H1 (cell line): ENCODE measurements around the gene PLK5. TPM values are rescaled to one million over a fixed set of nuclear protein-coding genes. Genes with fewer than 3 reads are reported as not detected.

Source experiments
- CTCF ChIA-PET: fragments of 300-600 bp; sonication (Branson Sonifier 250); formaldehyde crosslinking; loops from one replicate; lab custom pipeline; 2021; ENCODE audit not compliant: partially characterized antibody; lab: Charles Lee
- POLR2A ChIA-PET: fragments of 300-600 bp; sonication (Branson Sonifier 250); formaldehyde crosslinking; loops from one replicate; lab custom pipeline; 2021; ENCODE audit warnings: inconsistent platforms; ENCODE audit not compliant: partially characterized antibody; lab: Charles Lee
- DNase-seq, 2 experiments: peaks; one replicate each; pipeline versions ENCODE4 v3.0.0 to v3.0.0-alpha.2; 2010 to 2022; ENCODE audit warnings: low spot score in 2 of 2, low read depth in 1 of 2, mixed read lengths in 1 of 2
- FAIRE-seq: peaks from 2 replicates; lab custom pipeline; 2011; peaks lifted over from hg19 to GRCh38; lab: Jason Lieb, UNC
- H2AFZ ChIP-seq: 2 replicates; pipeline ENCODE4 v1.8.1; 2012; ENCODE audit warnings: low read length, inconsistent platforms
- H2AK5ac ChIP-seq: 2 replicates; pipeline ENCODE4 v1.6.1; 2013; ENCODE audit warnings: low read depth, low read length
- H2BK120ac ChIP-seq: replicated peaks from 2 replicates; pipeline ENCODE3; 2013; ENCODE audit warnings: low read depth, low read length, inconsistent platforms
- H2BK12ac ChIP-seq: 2 replicates; pipeline ENCODE4 v1.6.1; 2013; ENCODE audit warnings: low read depth, low read length
- H2BK15ac ChIP-seq: 2 replicates; pipeline ENCODE4 v1.6.1; 2013; ENCODE audit warnings: low read length
- H2BK20ac ChIP-seq: 2 replicates; pipeline ENCODE4 v1.6.1; 2013; ENCODE audit warnings: low read length
- H2BK5ac ChIP-seq: 2 replicates; pipeline ENCODE4 v1.6.1; 2013; ENCODE audit warnings: low read depth, low read length
- H3K14ac ChIP-seq: 2 replicates; pipeline ENCODE4 v1.6.1; 2013; ENCODE audit warnings: inconsistent platforms; ENCODE audit not compliant: insufficient read length
- H3K18ac ChIP-seq: 2 replicates; pipeline ENCODE4 v1.6.1; 2013; ENCODE audit warnings: low read length; ENCODE audit errors: extremely low read depth
- H3K23ac ChIP-seq: 2 replicates; pipeline ENCODE4 v1.6.1; 2013; ENCODE audit warnings: inconsistent platforms; ENCODE audit not compliant: insufficient read length
- H3K23me2 ChIP-seq: 2 replicates; pipeline ENCODE4 v1.6.1; 2013; ENCODE audit warnings: low read depth, low read length
- H3K27ac ChIP-seq: 2 replicates; pipeline ENCODE4 v1.6.1; 2011; ENCODE audit warnings: low read depth, low read length, inconsistent platforms
- H3K27me3 ChIP-seq, 4 experiments: replicated peaks in 1 of 4; 1 replicate in 1 of 4; 2 replicates in 3 of 4; pipeline versions ENCODE4 v1.6.1 to v1.8.1; 2011 to 2013; ENCODE audit warnings: low read length in 3 of 4, mild to moderate bottlenecking in 3 of 4, inconsistent platforms in 2 of 4, mixed read lengths in 2 of 4, moderate library complexity in 1 of 4; ENCODE audit not compliant: control insufficient read depth in 3 of 4, insufficient read depth in 3 of 4; ENCODE audit errors: extremely low read depth in 1 of 4
- H3K36me3 ChIP-seq, 4 experiments: 2 replicates each; pipeline versions ENCODE4 v1.6.1 to v1.8.1; 2011 to 2013; ENCODE audit warnings: mild to moderate bottlenecking in 4 of 4, low read length in 3 of 4, moderate library complexity in 2 of 4, control low read depth in 1 of 4, inconsistent platforms in 1 of 4; ENCODE audit not compliant: insufficient read depth in 4 of 4, control insufficient read depth in 2 of 4
- H3K4ac ChIP-seq: replicated peaks from 2 replicates; pipeline ENCODE3; 2013; ENCODE audit warnings: low read length, low read depth, mixed read lengths, inconsistent platforms; ENCODE audit not compliant: insufficient read length
- H3K4me1 ChIP-seq, 4 experiments: replicated peaks in 1 of 4; 1 replicate in 1 of 4; 2 replicates in 3 of 4; pipeline versions ENCODE4 v1.6.1 to v1.8.1; 2011 to 2013; ENCODE audit warnings: low read length in 3 of 4, inconsistent platforms in 2 of 4, mixed read lengths in 1 of 4; ENCODE audit not compliant: insufficient read depth in 4 of 4, control insufficient read depth in 3 of 4
- H3K4me2 ChIP-seq, 2 experiments: 2 replicates each; pipeline versions ENCODE4 v1.6.1 to v1.8.1; 2011 to 2013; ENCODE audit warnings: low read depth in 2 of 2, low read length in 2 of 2, control low read depth in 1 of 2, inconsistent platforms in 1 of 2, mild to moderate bottlenecking in 1 of 2; ENCODE audit not compliant: insufficient read depth in 1 of 2
- H3K4me3 ChIP-seq, 4 experiments: fragments of 200-600, 300-600 bp in 1 of 4; sonication (generic), shearing (Covaris generic), sonication (Bioruptor Twin) in 1 of 4; 2 replicates each; pipeline versions ENCODE4 v1.5.1 to v1.8.1; 2011 to 2016; ENCODE audit warnings: low read length in 4 of 4, low read depth in 3 of 4, control low read depth in 2 of 4, inconsistent platforms in 2 of 4, mild to moderate bottlenecking in 2 of 4, mixed read lengths in 1 of 4, moderate library complexity in 1 of 4; ENCODE audit not compliant: insufficient read depth in 2 of 4; ENCODE audit errors: extremely low read depth in 1 of 4
- H3K56ac ChIP-seq: replicated peaks from 2 replicates; pipeline ENCODE3; 2013; ENCODE audit warnings: low read depth, mild to moderate bottlenecking, mixed read lengths, low read length, inconsistent platforms; ENCODE audit not compliant: insufficient read length
- H3K79me1 ChIP-seq: 2 replicates; pipeline ENCODE4 v1.6.1; 2013; ENCODE audit warnings: low read depth, low read length, control low read depth
- H3K79me2 ChIP-seq, 2 experiments: 2 replicates each; pipeline versions ENCODE4 v1.6.1 to v1.8.1; 2012 to 2013; ENCODE audit warnings: low read length in 2 of 2, mild to moderate bottlenecking in 2 of 2, inconsistent platforms in 1 of 2; ENCODE audit not compliant: insufficient read depth in 2 of 2, control insufficient read depth in 1 of 2
- H3K9ac ChIP-seq, 4 experiments: replicated peaks in 1 of 4; 1 replicate in 1 of 4; 2 replicates in 3 of 4; pipeline versions ENCODE4 v1.6.1 to v1.8.1; 2011 to 2013; ENCODE audit warnings: low read depth in 3 of 4, low read length in 3 of 4, control low read depth in 2 of 4, mild to moderate bottlenecking in 2 of 4, moderate library complexity in 2 of 4, inconsistent platforms in 1 of 4; ENCODE audit errors: extremely low read depth in 1 of 4
- H3K9me3 ChIP-seq, 2 experiments: 2 replicates each; pipeline versions ENCODE4 v1.6.1 to v1.8.1; 2012 to 2013; ENCODE audit warnings: mild to moderate bottlenecking in 2 of 2, moderate library complexity in 2 of 2, control low read depth in 1 of 2, inconsistent platforms in 1 of 2, low read depth in 1 of 2, low read length in 1 of 2, mixed read lengths in 1 of 2; ENCODE audit not compliant: insufficient read depth in 2 of 2
- H4K20me1 ChIP-seq, 2 experiments: replicated peaks in 1 of 2; 2 replicates each; pipeline versions ENCODE3 to v1.8.1; 2011 to 2013; ENCODE audit warnings: inconsistent platforms in 2 of 2, low read length in 2 of 2, mild to moderate bottlenecking in 1 of 2; ENCODE audit not compliant: insufficient read depth in 2 of 2, control insufficient read depth in 1 of 2
- H4K5ac ChIP-seq: 2 replicates; pipeline ENCODE4 v1.6.1; 2013; ENCODE audit warnings: low read length, low read depth, mixed read lengths, inconsistent platforms; ENCODE audit not compliant: insufficient read length
- H4K8ac ChIP-seq: 2 replicates; pipeline ENCODE4 v1.8.0; 2013; ENCODE audit warnings: mild to moderate bottlenecking, moderate library complexity, low read length, inconsistent platforms; ENCODE audit not compliant: insufficient read depth; ENCODE audit errors: extremely low read depth
- H4K91ac ChIP-seq: replicated peaks from 2 replicates; pipeline ENCODE3; 2013; ENCODE audit warnings: low read length, mixed read lengths, inconsistent platforms; ENCODE audit not compliant: insufficient read length
- BACH1 ChIP-seq: IDR thresholded peaks from 2 replicates; pipeline ENCODE4 v1.6.1; 2012; ENCODE audit warnings: low read length, improper control_type of control experiment
- CBX8 ChIP-seq: fragments of 300-800, 300-1000 bp; sonication (generic); IDR thresholded peaks from 2 replicates; pipeline ENCODE4 v1.7.1; 2016; ENCODE audit warnings: low read depth, low read length, borderline replicate concordance
- EGR1 ChIP-seq: IDR thresholded peaks from 2 replicates; pipeline ENCODE4 v1.6.1; 2011; ENCODE audit warnings: low read depth, low read length, borderline replicate concordance
- EP300 ChIP-seq, 2 experiments: IDR thresholded peaks; 1 replicate in 1 of 2; 2 replicates in 1 of 2; pipeline ENCODE4 v1.6.1; 2011 to 2012; ENCODE audit warnings: low read depth in 2 of 2, low read length in 2 of 2, mild to moderate bottlenecking in 2 of 2, borderline replicate concordance in 1 of 2, inconsistent platforms in 1 of 2, moderate library complexity in 1 of 2
- EZH2 ChIP-seq: fragments of 200-600 bp; sonication (generic); IDR thresholded peaks from 2 replicates; pipeline ENCODE4 v1.7.1; 2012; ENCODE audit warnings: low read depth, mild to moderate bottlenecking, moderate library complexity, low read length, inconsistent platforms; ENCODE audit not compliant: severe bottlenecking
- GABPA ChIP-seq: IDR thresholded peaks from 2 replicates; pipeline ENCODE4 v1.6.1; 2011; ENCODE audit warnings: mild to moderate bottlenecking, low read length, moderate library complexity, borderline replicate concordance; ENCODE audit not compliant: insufficient read depth
- GTF2F1 ChIP-seq: IDR thresholded peaks from 2 replicates; pipeline ENCODE4 v1.6.1; 2012; ENCODE audit warnings: low read depth, low read length, improper control_type of control experiment, borderline replicate concordance
- HDAC6 ChIP-seq: IDR thresholded peaks from one replicate; pipeline ENCODE4 v1.7.1; 2012; ENCODE audit warnings: low read depth, mild to moderate bottlenecking, inconsistent platforms, low read length, moderate library complexity
- JUND ChIP-seq: IDR thresholded peaks from 2 replicates; pipeline ENCODE4 v1.6.1; 2011; ENCODE audit warnings: mild to moderate bottlenecking, improper control_type of control experiment, low read length
- KDM4A ChIP-seq: IDR thresholded peaks from one replicate; pipeline ENCODE4 v1.7.1; 2012; ENCODE audit warnings: low read depth, mild to moderate bottlenecking, moderate library complexity, low read length, inconsistent platforms; ENCODE audit not compliant: severe bottlenecking
- POU5F1 ChIP-seq: IDR thresholded peaks from 2 replicates; pipeline ENCODE4 v1.6.1; 2011; ENCODE audit warnings: low read depth, mild to moderate bottlenecking, low read length, moderate library complexity
- SIRT6 ChIP-seq: IDR thresholded peaks from one replicate; pipeline ENCODE4 v1.7.1; 2012; ENCODE audit warnings: low read length, inconsistent platforms
- TAF1 ChIP-seq: IDR thresholded peaks from 2 replicates; pipeline ENCODE4 v1.6.1; 2011; ENCODE audit warnings: mild to moderate bottlenecking, low read depth, low read length
- TBP ChIP-seq: IDR thresholded peaks from 2 replicates; pipeline ENCODE4 v1.6.1; 2011; ENCODE audit warnings: low read depth, low read length, improper control_type of control experiment
- TCF12 ChIP-seq: IDR thresholded peaks from 2 replicates; pipeline ENCODE4 v1.6.1; 2011; ENCODE audit warnings: low read depth, mild to moderate bottlenecking, low read length
- WGBS, 2 experiments: shearing (Covaris generic) in 1 of 2; methylation state at CpG; one replicate each; pipeline versions ENCODE4 v1.1.6 to v1.1.7; 2013 to 2015; ENCODE audit warnings: low lambda C conversion rate in 2 of 2, mixed read lengths in 2 of 2, inconsistent platforms in 1 of 2, low coverage in 1 of 2, missing lambda C conversion rate in 1 of 2; ENCODE audit not compliant: insufficient replicate concordance in 2 of 2, insufficient coverage in 1 of 2, insufficient read length in 1 of 2; ENCODE audit errors: extremely low coverage in 1 of 2, missing lambda C conversion rate in 1 of 2; 5-methylcytosine and 5-hydroxymethylcytosine counted together
- polyA plus RNA-seq, 7 experiments: library from polyadenylated mRNA; depleted of rRNA in 3 of 7; stranded (reverse) in 5 of 7; unstranded in 2 of 7; fragments of >200 nt in 5 of 7; fragments of 200-250 nt in 2 of 7; gene quantifications; 1 replicate in 5 of 7; 2 replicates in 1 of 7; 4 replicates in 1 of 7; pipeline versions ENCODE4 v1.2.1 to v1.2.3, GENCODE V29; 2011 to 2013; ENCODE audit warnings: missing spikeins in 2 of 7, mixed read lengths in 2 of 7
- total RNA-seq: library from RNA; stranded (reverse); fragmentation: NEBNext Ultra II Directional; extraction: Animal tissue kit (Norgen Biotek cat#: 25700); gene quantifications from 2 replicates; pipeline ENCODE4 v1.2.1, GENCODE V29; 2021

The PLK5 gene
- total and polyA plus RNA-seq, 2 of the 8 experiments (the other 6 are each of a cell fraction or from before 2014, with no cell fraction given): 0.43 to 0.45 TPM

GRCh38 chr19:1572795-1573194 lies 48.9 kb downstream of the PLK5 start:
- WGBS, 2 experiments: 91% methylated on average over 9 of the region's 9 CpGs; no CpG with 5 or more reads in 1 of the 2 experiments
- H3K23me2 ChIP-seq: no peaks in the 10 kb centered on the region
- no peak overlapping the region for H3K18ac ChIP-seq
- no peak overlapping the region for H4K91ac ChIP-seq
- peaks cover 0 to 14% (median 8%) of the 10 kb centered on the region in 4 experiments; a peak in 6 of 8 replicates for H3K36me3 ChIP-seq
- no peak overlapping the region for H3K14ac ChIP-seq
- POLR2A ChIA-PET: interaction anchor here (1.7 to 8.8 kb wide), 2 partner anchors 9 to 15 kb away, joined by 6 to 148 read pairs; no protein-coding TSS in a partner anchor
- H4K8ac ChIP-seq: no peak overlapping the region
- H3K79me2 ChIP-seq: no peaks in the 10 kb centered on the region
- H3K56ac ChIP-seq: no peak overlapping the region
- H3K9me3 ChIP-seq: peaks cover 0 to 8% of the 10 kb centered on the region in 2 experiments; a peak in 2 of 4 replicates
- H2BK120ac ChIP-seq: no peak overlapping the region
- DNase-seq (no peak), FAIRE-seq (no peak)
- CTCF ChIA-PET: interaction anchor here (1.3 to 2.3 kb wide), 3 partner anchors 18 to 27 kb away, joined by 3 to 9 read pairs (median 3); no protein-coding TSS in a partner anchor
- no peak overlapping the region for H3K27ac ChIP-seq
- no peak overlapping the region for H3K4me2 ChIP-seq
- no peak overlapping the region for H2BK5ac ChIP-seq
- no peak overlapping the region for H2BK12ac ChIP-seq
- no peak overlapping the region for H3K4me3 ChIP-seq
- H3K79me1 ChIP-seq: no peaks in the 10 kb centered on the region; the same call in 1 of the 2 replicates
- H2AFZ ChIP-seq: no peak overlapping the region
- H2BK15ac ChIP-seq: no peak overlapping the region
- peaks cover 0 to 2% (median 0%) of the 10 kb centered on the region in 4 experiments; a peak in 2 of 7 replicates for H3K4me1 ChIP-seq
- H3K9ac ChIP-seq: no peak overlapping the region
- no peak overlapping the region for H2BK20ac ChIP-seq
- H2AK5ac ChIP-seq: no peak overlapping the region
- no peak overlapping the region for H4K5ac ChIP-seq
- H4K20me1 ChIP-seq: peaks cover 0 to 8% of the 10 kb centered on the region in 2 experiments
- H3K23ac ChIP-seq: no peak overlapping the region
- no peak overlapping the region for H3K4ac ChIP-seq
- peaks cover 8 to 26% (median 14%) of the 10 kb centered on the region in 4 experiments for H3K27me3 ChIP-seq
- no peak for TF ChIP-seq EZH2
- no peak for TF ChIP-seq EGR1
- TF ChIP-seq SIRT6: no peak
- no peak for TF ChIP-seq KDM4A
- TF ChIP-seq POU5F1: no peak
- no peak for TF ChIP-seq EP300 (IDR thresholded peaks at IDR 0.05; ENCODE audit: borderline replicate concordance in 1 of 2, low read depth in 2 of 2, low read length in 2 of 2)
- TF ChIP-seq JUND: no peak
- no peak for TF ChIP-seq TBP
- TF ChIP-seq BACH1: no peak
- no peak for TF ChIP-seq GABPA
- no peak for TF ChIP-seq GTF2F1
- TF ChIP-seq HDAC6: no peak
- no peak for TF ChIP-seq TAF1
- TF ChIP-seq CBX8: no peak
- TF ChIP-seq TCF12: no peak
